ENCODE data around the gene C5AR1.
"Not testable (repeated sequence)": the region's sequence is repeated elsewhere in the genome, so short reads cannot be mapped to it uniquely, and the experiment has no call there.

Gene C5AR1

DNA sequence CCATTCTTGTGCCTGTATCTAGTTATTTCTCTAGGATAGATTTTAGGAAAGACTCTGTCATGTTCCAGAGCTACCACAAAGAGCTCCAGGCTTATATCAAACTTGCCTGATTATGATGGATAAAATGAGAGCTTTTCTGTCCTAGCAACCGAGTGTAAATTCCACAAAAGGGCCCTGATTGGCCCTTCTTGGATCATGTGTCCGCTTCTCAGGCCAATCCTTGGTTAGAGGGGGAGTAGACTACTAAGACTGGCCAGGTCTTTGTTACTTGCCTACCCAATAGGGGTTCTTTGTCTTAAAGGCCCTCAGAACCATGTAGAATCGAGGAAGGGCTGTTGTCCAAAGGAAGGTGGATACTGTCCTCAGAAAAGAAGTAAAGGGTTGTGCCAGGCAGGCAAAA, 41.9 kb downstream of the C5AR1 start:
- H3K36me3 ChIP-seq (ENCODE audit: control insufficient read depth, insufficient read depth, low read length): peaks cover 44% of the 10 kb centered on the region
- no peak overlapping the region for H3K27ac ChIP-seq (ENCODE audit: low read depth, low read length)
- peaks cover 7% of the 10 kb centered on the region; the same call in 1 of the 2 replicates for H3K4me1 ChIP-seq (ENCODE audit: control insufficient read depth, insufficient read depth, low read length)
- peaks cover 5% of the 10 kb centered on the region for H3K27me3 ChIP-seq (ENCODE audit: control insufficient read depth, insufficient read depth, low read length)
- H3K9ac ChIP-seq (ENCODE audit: low read depth, low read length): no peak overlapping the region
- peak overlapping the region; percentile 21; the same call in 1 of the 2 replicates for H3K4me3 ChIP-seq (ENCODE audit: low read depth, low read length)
- no peaks in the 10 kb centered on the region for H3K9me3 ChIP-seq (ENCODE audit: control insufficient read depth, insufficient read depth, low read length)

DNA sequence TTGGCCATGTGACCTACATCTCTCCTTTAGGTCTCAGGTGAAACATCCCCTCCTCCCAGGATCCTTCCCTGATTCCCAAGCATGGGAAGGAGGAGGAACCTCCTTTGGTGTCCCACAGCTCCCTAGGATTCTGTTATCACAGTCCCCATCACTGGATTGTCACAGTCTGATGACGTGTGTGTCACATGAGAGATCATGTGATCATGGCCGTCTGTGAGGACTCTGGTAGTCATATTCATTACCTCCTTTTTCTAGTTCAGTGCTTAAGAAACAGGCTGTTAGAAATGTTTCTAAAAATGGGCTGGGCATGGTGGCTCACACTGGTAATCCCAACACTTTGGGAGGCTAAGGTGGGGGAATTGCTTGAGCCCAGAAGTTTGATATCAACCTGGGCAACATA, 42.4 kb downstream of the C5AR1 start:
- Histone ChIP-seq H3K4me3 (ENCODE audit: low read depth, low read length) (no peak overlapping the region), H3K9me3 (ENCODE audit: control insufficient read depth, insufficient read depth, low read length) (no peaks in the 10 kb centered on the region), H3K27ac (ENCODE audit: low read depth, low read length) (no peak overlapping the region), H3K27me3 (ENCODE audit: control insufficient read depth, insufficient read depth, low read length) (peaks cover 5% of the 10 kb centered on the region), H3K36me3 (ENCODE audit: control insufficient read depth, insufficient read depth, low read length) (peaks cover 50% of the 10 kb centered on the region), H3K9ac (ENCODE audit: low read depth, low read length) (no peak overlapping the region), H3K4me1 (ENCODE audit: control insufficient read depth, insufficient read depth, low read length) (peaks cover 7% of the 10 kb centered on the region; the same call in 1 of the 2 replicates)

GRCh38 chr19:47353307-47353712, 43.6 kb downstream of the C5AR1 start:
- peaks cover 7% of the 10 kb centered on the region; the same call in 1 of the 2 replicates for H3K4me1 ChIP-seq (ENCODE audit: control insufficient read depth, insufficient read depth, low read length)
- no peak overlapping the region for H3K27ac ChIP-seq (ENCODE audit: low read depth, low read length)
- no peaks in the 10 kb centered on the region for H3K9me3 ChIP-seq (ENCODE audit: control insufficient read depth, insufficient read depth, low read length)
- H3K9ac ChIP-seq (ENCODE audit: low read depth, low read length): no peak overlapping the region
- H3K36me3 ChIP-seq (ENCODE audit: control insufficient read depth, insufficient read depth, low read length): peaks cover 62% of the 10 kb centered on the region
- no peak overlapping the region for H3K4me3 ChIP-seq (ENCODE audit: low read depth, low read length)
- H3K27me3 ChIP-seq (ENCODE audit: control insufficient read depth, insufficient read depth, low read length): peaks cover 3% of the 10 kb centered on the region

DNA sequence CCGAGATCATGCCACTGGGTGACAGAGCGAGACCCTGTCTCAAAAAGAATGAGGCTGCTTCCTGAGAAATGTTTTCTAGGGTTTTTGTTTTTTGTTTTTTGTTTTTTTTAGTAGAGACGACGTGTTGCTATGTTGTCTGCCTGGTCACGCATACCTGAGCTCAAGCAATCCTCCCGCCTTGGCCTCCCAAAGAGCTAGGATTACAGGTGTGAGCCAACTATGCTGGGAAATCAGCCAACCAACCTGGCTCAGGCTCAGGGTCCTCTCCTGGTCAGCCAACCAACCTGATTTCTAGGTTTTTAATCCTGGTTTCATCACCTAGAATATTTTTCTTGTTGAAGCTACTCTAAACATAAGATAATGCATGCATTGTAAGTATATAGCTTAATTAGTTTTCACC, 47.2 kb downstream of the C5AR1 start:
- Histone ChIP-seq H3K36me3 (ENCODE audit: control insufficient read depth, insufficient read depth, low read length) (peaks cover 95% of the 10 kb centered on the region), H3K4me3 (ENCODE audit: low read depth, low read length) (no peak overlapping the region), H3K27ac (ENCODE audit: low read depth, low read length) (no peak overlapping the region), H3K27me3 (ENCODE audit: control insufficient read depth, insufficient read depth, low read length) (no peaks in the 10 kb centered on the region), H3K9ac (ENCODE audit: low read depth, low read length) (no peak overlapping the region), H3K9me3 (ENCODE audit: control insufficient read depth, insufficient read depth, low read length) (no peaks in the 10 kb centered on the region), H3K4me1 (ENCODE audit: control insufficient read depth, insufficient read depth, low read length) (peaks cover under 1% of the 10 kb centered on the region; the same call in 1 of the 2 replicates)

- Histone ChIP-seq H3K9me3 (ENCODE audit: control insufficient read depth, insufficient read depth, low read length) (no peaks in the 10 kb centered on the region), H3K27me3 (ENCODE audit: control insufficient read depth, insufficient read depth, low read length) (no peaks in the 10 kb centered on the region), H3K36me3 (ENCODE audit: control insufficient read depth, insufficient read depth, low read length) (peaks cover 96% of the 10 kb centered on the region), H3K4me1 (ENCODE audit: control insufficient read depth, insufficient read depth, low read length) (no peaks in the 10 kb centered on the region), H3K4me3 (ENCODE audit: low read depth, low read length) (no peak overlapping the region), H3K9ac (ENCODE audit: low read depth, low read length) (no peak overlapping the region), H3K27ac (ENCODE audit: low read depth, low read length) (no peak overlapping the region)
These were observed 48.4 kb downstream of the C5AR1 start for GRCh38 chr19:47357788-47358680.

DNA sequence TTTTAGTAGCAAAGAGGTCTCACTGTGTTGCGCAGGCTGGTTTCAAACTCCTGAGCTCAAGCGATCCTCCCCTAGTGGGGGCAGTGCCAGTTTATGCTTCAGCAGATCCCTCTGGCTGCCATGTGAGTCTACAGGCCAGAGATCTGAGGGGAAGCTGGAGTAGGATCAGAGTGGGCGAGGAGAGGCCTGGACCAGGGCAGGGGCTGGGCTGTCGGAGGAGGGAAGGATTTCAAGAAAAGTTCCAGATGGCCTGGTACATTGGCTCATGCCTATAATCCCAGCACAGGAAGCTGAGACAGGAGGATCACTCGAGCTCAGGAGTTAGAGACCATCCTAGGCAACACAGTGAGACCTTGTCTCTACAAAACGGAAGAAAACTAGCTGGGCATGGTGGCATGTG, 49.3 kb downstream of the C5AR1 start:
- H3K27me3 ChIP-seq (ENCODE audit: control insufficient read depth, insufficient read depth, low read length): no peaks in the 10 kb centered on the region
- H3K9me3 ChIP-seq (ENCODE audit: control insufficient read depth, insufficient read depth, low read length): no peaks in the 10 kb centered on the region
- peaks cover 96% of the 10 kb centered on the region for H3K36me3 ChIP-seq (ENCODE audit: control insufficient read depth, insufficient read depth, low read length)
- H3K4me1 ChIP-seq (ENCODE audit: control insufficient read depth, insufficient read depth, low read length): no peaks in the 10 kb centered on the region
- no peak overlapping the region for H3K4me3 ChIP-seq (ENCODE audit: low read depth, low read length)
- H3K9ac ChIP-seq (ENCODE audit: low read depth, low read length): no peak overlapping the region
- no peak overlapping the region for H3K27ac ChIP-seq (ENCODE audit: low read depth, low read length)

- H3K36me3 ChIP-seq (ENCODE audit: control insufficient read depth, insufficient read depth, low read length): peaks cover 89% of the 10 kb centered on the region
These were observed 52.7 kb downstream of the C5AR1 start for GRCh38 chr19:47362321-47362720.

GRCh38 chr19:47363758-47364531, 54.3 kb downstream of the C5AR1 start:
- Histone ChIP-seq H3K27me3 (ENCODE audit: control insufficient read depth, insufficient read depth, low read length) (no peaks in the 10 kb centered on the region), H3K9ac (ENCODE audit: low read depth, low read length) (no peak overlapping the region), H3K4me3 (ENCODE audit: low read depth, low read length) (no peak overlapping the region), H3K9me3 (ENCODE audit: control insufficient read depth, insufficient read depth, low read length) (no peaks in the 10 kb centered on the region), H3K36me3 (ENCODE audit: control insufficient read depth, insufficient read depth, low read length) (peaks cover 79% of the 10 kb centered on the region), H3K27ac (ENCODE audit: low read depth, low read length) (no peak overlapping the region), H3K4me1 (ENCODE audit: control insufficient read depth, insufficient read depth, low read length) (no peaks in the 10 kb centered on the region)

More at GRCh38 chr19:47362321-47362720, 52.7 kb downstream of the C5AR1 start:
- H3K4me1 ChIP-seq (ENCODE audit: control insufficient read depth, insufficient read depth, low read length): no peaks in the 10 kb centered on the region
- no peaks in the 10 kb centered on the region for H3K9me3 ChIP-seq (ENCODE audit: control insufficient read depth, insufficient read depth, low read length)
- no peak overlapping the region for H3K9ac ChIP-seq (ENCODE audit: low read depth, low read length)
- H3K27ac ChIP-seq (ENCODE audit: low read depth, low read length): no peak overlapping the region
- no peaks in the 10 kb centered on the region for H3K27me3 ChIP-seq (ENCODE audit: control insufficient read depth, insufficient read depth, low read length)
- no peak overlapping the region for H3K4me3 ChIP-seq (ENCODE audit: low read depth, low read length)

GRCh38 chr19:47365455-47365854, 55.8 kb downstream of the C5AR1 start:
- peaks cover 81% of the 10 kb centered on the region for H3K36me3 ChIP-seq (ENCODE audit: control insufficient read depth, insufficient read depth, low read length)
- not testable (repeated sequence) for H3K9me3 ChIP-seq (ENCODE audit: control insufficient read depth, insufficient read depth, low read length); H3K4me3 ChIP-seq (ENCODE audit: low read depth, low read length); H3K27ac ChIP-seq (ENCODE audit: low read depth, low read length); H3K4me1 ChIP-seq (ENCODE audit: control insufficient read depth, insufficient read depth, low read length); H3K27me3 ChIP-seq (ENCODE audit: control insufficient read depth, insufficient read depth, low read length); H3K9ac ChIP-seq (ENCODE audit: low read depth, low read length)

GRCh38 chr19:47370045-47370611, 60.5 kb downstream of the C5AR1 start:
- Histone ChIP-seq H3K27ac (ENCODE audit: low read depth, low read length) (no peak overlapping the region), H3K9me3 (ENCODE audit: control insufficient read depth, insufficient read depth, low read length) (no peaks in the 10 kb centered on the region), H3K9ac (ENCODE audit: low read depth, low read length) (no peak overlapping the region), H3K36me3 (ENCODE audit: control insufficient read depth, insufficient read depth, low read length) (peaks cover 83% of the 10 kb centered on the region), H3K4me1 (ENCODE audit: control insufficient read depth, insufficient read depth, low read length) (no peaks in the 10 kb centered on the region), H3K4me3 (ENCODE audit: low read depth, low read length) (no peak overlapping the region), H3K27me3 (ENCODE audit: control insufficient read depth, insufficient read depth, low read length) (no peaks in the 10 kb centered on the region)
